ENCODE results near the gene CACNB2.

GRCh38 chr10:18567343-18567856 lies 427.2 kb downstream of the CACNB2 start:
- TF ChIP-seq CTCF (IDR thresholded peaks at IDR 0.05 in 4 of 5, conservative IDR thresholded peaks at IDR 0.05 in 1 of 5), result no peak
- TF ChIP-seq POLR2A (IDR thresholded peaks at IDR 0.05), result no peak

Measured in gastrocnemius medialis (tissue), 4 donors.